Hepatocyte (in vitro differentiated cells): ENCODE results near the gene EPHB1. TPM values are rescaled to one million over a fixed set of nuclear protein-coding genes. Genes with fewer than 3 reads are reported as not detected.
"Not testable (repeated sequence)": the region's sequence is repeated elsewhere in the genome, so short reads cannot be mapped to it uniquely, and the experiment has no call there.

Source experiments
- DNase-seq: peaks from one replicate; pipeline ENCODE4 v3.0.0-alpha.2; 2016; ENCODE audit warnings: low spot score
- H2AFZ ChIP-seq: fragments of 200-600 bp; sonication (generic); 2 replicates; pipeline ENCODE4 v1.6.0; 2016; ENCODE audit warnings: antibody characterized with exemption, mild to moderate bottlenecking
- H3K27ac ChIP-seq: fragments of 200-600 bp; sonication (generic); 2 replicates; pipeline ENCODE4 v1.5.1; 2016; ENCODE audit warnings: mild to moderate bottlenecking
- H3K27me3 ChIP-seq: fragments of 200-600 bp; sonication (generic); 2 replicates; pipeline ENCODE4 v1.6.1; 2016
- H3K36me3 ChIP-seq: fragments of 200-600 bp; sonication (generic); replicated peaks from 2 replicates; pipeline ENCODE4 v1.5.1; 2016; ENCODE audit warnings: low read depth; ENCODE audit not compliant: insufficient read depth
- H3K4me1 ChIP-seq: fragments of 200-600 bp; sonication (generic); 2 replicates; pipeline ENCODE4 v1.5.1; 2016; ENCODE audit warnings: mild to moderate bottlenecking, moderate library complexity; ENCODE audit not compliant: insufficient read depth
- H3K4me2 ChIP-seq: fragments of 200-600 bp; sonication (generic); 2 replicates; pipeline ENCODE4 v1.6.0; 2016
- H3K4me3 ChIP-seq: fragments of 200-600 bp; sonication (generic); 2 replicates; pipeline ENCODE4 v1.5.1; 2016; ENCODE audit warnings: mild to moderate bottlenecking
- H3K79me2 ChIP-seq: fragments of 200-600 bp; sonication (generic); 2 replicates; pipeline ENCODE4 v1.6.0; 2017; ENCODE audit warnings: mild to moderate bottlenecking
- H3K9me2 ChIP-seq: fragments of 200-600 bp; sonication (generic); replicated peaks from 2 replicates; pipeline ENCODE4 v1.6.0; 2017; ENCODE audit warnings: mild to moderate bottlenecking; ENCODE audit not compliant: insufficient read depth
- H3K9me3 ChIP-seq: fragments of 200-600 bp; sonication (generic); 2 replicates; pipeline ENCODE4 v1.5.1; 2016; ENCODE audit warnings: low read depth, mild to moderate bottlenecking
- H4K20me1 ChIP-seq: fragments of 200-600 bp; sonication (generic); 2 replicates; pipeline ENCODE4 v1.6.0; 2016; ENCODE audit warnings: mild to moderate bottlenecking; ENCODE audit not compliant: insufficient read depth, poor library complexity, severe bottlenecking
- CTCF ChIP-seq: fragments of 200-600 bp; sonication (generic); IDR thresholded peaks from 2 replicates; pipeline ENCODE4 v1.5.1; 2016; ENCODE audit warnings: antibody characterized with exemption, mild to moderate bottlenecking; ENCODE audit not compliant: poor library complexity
- EZH2 ChIP-seq: fragments of 200-600 bp; sonication (generic); IDR thresholded peaks from 2 replicates; pipeline ENCODE4 v1.6.1; 2016; ENCODE audit warnings: antibody characterized with exemption, mild to moderate bottlenecking, borderline replicate concordance
- EZH2phosphoT487 ChIP-seq: fragments of 200-600 bp; sonication (generic); IDR thresholded peaks from one replicate; pipeline ENCODE4 v1.6.1; 2018; ENCODE audit warnings: antibody characterized with exemption, mild to moderate bottlenecking, low read depth, moderate library complexity; ENCODE audit not compliant: unreplicated experiment, severe bottlenecking
- WGBS: methylation state at CpG from one replicate; pipeline ENCODE4 v1.1.6; 2016; ENCODE audit warnings: low lambda C conversion rate; ENCODE audit errors: missing lambda C conversion rate; 5-methylcytosine and 5-hydroxymethylcytosine counted together
- polyA plus RNA-seq: library from polyadenylated mRNA; unstranded; fragments of >200 nt; fragmentation: Nextera tagmentation; extraction: Ambion mirVana; gene quantifications from 2 replicates; pipeline ENCODE4 v1.2.1, GENCODE V29; 2016
- total RNA-seq: library from RNA; depleted of rRNA; stranded (reverse); fragments of >200 nt; gene quantifications from 2 replicates; pipeline ENCODE4 v1.2.3, GENCODE V29; 2014

Gene EPHB1
- total and polyA plus RNA-seq, 2 experiments from 2014 or later: 3.3 to 5.6 TPM

- H3K4me2 ChIP-seq: no peak overlapping the region
- TF ChIP-seq EZH2phosphoT487 (no peak), EZH2 (no peak), CTCF (no peak)
- no peaks in the 10 kb centered on the region for H3K9me3 ChIP-seq
Measured at GRCh38 chr3:135018149-135018923, 223.3 kb downstream of the EPHB1 start.

GRCh38 chr3:135020181-135020580, 225.1 kb downstream of the EPHB1 start:
- 92% methylated on average over 3 of the region's 3 CpGs for WGBS
- Histone ChIP-seq H3K4me3 (no peak overlapping the region), H3K9me3 (no peaks in the 10 kb centered on the region), H3K4me2 (no peak overlapping the region), H3K27ac (no peak overlapping the region), H4K20me1 (no peaks in the 10 kb centered on the region), H3K27me3 (no peaks in the 10 kb centered on the region), H3K36me3 (no peaks in the 10 kb centered on the region), H3K9me2 (no peaks in the 10 kb centered on the region), H2AFZ (no peak overlapping the region), H3K79me2 (no peaks in the 10 kb centered on the region), H3K4me1 (no peaks in the 10 kb centered on the region)
- no peak for DNase-seq
- TF ChIP-seq EZH2: no peak
- TF ChIP-seq CTCF: no peak
- no peak for TF ChIP-seq EZH2phosphoT487

More at GRCh38 chr3:135018149-135018923, 223.3 kb downstream of the EPHB1 start:
- no peaks in the 10 kb centered on the region for H4K20me1 ChIP-seq
- 83% methylated on average over 7 of the region's 7 CpGs for WGBS
- no peaks in the 10 kb centered on the region for H3K27me3 ChIP-seq
- no peaks in the 10 kb centered on the region for H3K9me2 ChIP-seq
- no peak overlapping the region for H2AFZ ChIP-seq
- H3K36me3 ChIP-seq: no peaks in the 10 kb centered on the region
- H3K79me2 ChIP-seq: no peaks in the 10 kb centered on the region
- H3K4me3 ChIP-seq: no peak overlapping the region
- H3K27ac ChIP-seq: no peak overlapping the region
- no peak for DNase-seq
- H3K4me1 ChIP-seq: no peaks in the 10 kb centered on the region

- Histone ChIP-seq H3K9me2 (no peaks in the 10 kb centered on the region), H3K27ac (no peak overlapping the region), H2AFZ (no peak overlapping the region), H3K9me3 (no peaks in the 10 kb centered on the region), H3K4me3 (no peak overlapping the region), H3K27me3 (no peaks in the 10 kb centered on the region), H4K20me1 (no peaks in the 10 kb centered on the region), H3K4me1 (no peaks in the 10 kb centered on the region), H3K36me3 (no peaks in the 10 kb centered on the region), H3K79me2 (no peaks in the 10 kb centered on the region), H3K4me2 (no peak overlapping the region)
- 71% methylated on average over 9 of the region's 9 CpGs for WGBS
- no peak for TF ChIP-seq EZH2
- TF ChIP-seq EZH2phosphoT487: no peak
- TF ChIP-seq CTCF: no peak
- no peak for DNase-seq
Measured at GRCh38 chr3:135023996-135024658, 229.1 kb downstream of the EPHB1 start.

- H3K4me3 ChIP-seq, H3K27me3 ChIP-seq, H4K20me1 ChIP-seq, DNase-seq, H3K79me2 ChIP-seq, H3K36me3 ChIP-seq, H3K9me2 ChIP-seq, H3K27ac ChIP-seq, H3K9me3 ChIP-seq, H3K4me1 ChIP-seq: not testable (repeated sequence)
- peak overlapping the region; percentile 70 for H3K4me2 ChIP-seq
- H2AFZ ChIP-seq: peak overlapping the region; percentile 40
- WGBS: 20% methylated on average over 27 of the region's 27 CpGs
Measured at GRCh38 chr3:135030768-135031615, 235.9 kb downstream of the EPHB1 start.
